ENCODE data around the gene TARS3.

Gene TARS3

DNA sequence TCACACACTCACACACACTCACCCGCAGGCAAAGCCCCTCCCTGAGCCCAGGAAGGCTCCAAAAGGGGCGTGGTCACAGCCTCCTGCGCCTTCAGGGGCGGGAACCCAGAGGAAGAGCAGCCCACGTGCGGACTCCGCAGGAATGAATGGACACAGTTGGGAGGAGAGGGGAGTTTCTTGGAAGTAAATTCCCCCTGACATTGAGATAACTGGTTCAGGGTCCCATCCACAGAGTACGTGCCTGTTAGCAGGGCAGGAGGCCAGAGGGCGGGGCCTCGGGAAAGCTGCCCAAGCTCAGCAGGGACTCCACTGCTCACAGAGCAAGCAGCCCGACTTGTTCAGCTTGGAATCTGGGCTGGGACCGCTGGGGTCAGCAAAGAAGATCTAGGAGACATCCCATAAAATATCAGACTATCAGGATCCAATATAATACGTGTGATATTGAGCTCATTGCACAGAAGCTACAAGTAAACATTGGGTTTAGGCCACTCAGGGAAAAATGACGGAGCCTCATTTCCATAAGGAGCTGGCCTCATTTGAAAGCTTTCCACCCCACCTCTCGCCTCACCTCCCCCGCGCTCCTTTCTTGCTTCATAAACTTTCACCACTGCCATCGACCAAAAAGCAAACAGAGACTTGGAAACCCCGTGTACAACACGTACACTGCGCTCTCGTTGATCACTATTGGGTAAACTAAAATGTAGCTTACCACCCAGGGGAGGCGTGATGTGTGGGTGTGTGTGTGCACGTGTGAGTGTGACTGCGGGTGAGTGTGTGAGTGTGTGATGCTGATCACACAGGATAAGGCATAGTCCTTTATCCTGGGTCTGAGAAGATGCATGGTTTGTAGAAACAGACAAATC is 108.1 kb downstream of the TARS3 start:
- no peak for ATAC-seq
- TF ChIP-seq ARNTL (CRISPR knock-in tag; IDR thresholded peaks at IDR 0.05; ENCODE audit: borderline replicate concordance, low read depth), result no peak
- no peak for TF ChIP-seq ZFP30 (CRISPR knock-in tag; IDR thresholded peaks at IDR 0.05)
- no peak for TF ChIP-seq ZNF70 (CRISPR knock-in tag; IDR thresholded peaks at IDR 0.05)
- TF ChIP-seq, protein P1, sequence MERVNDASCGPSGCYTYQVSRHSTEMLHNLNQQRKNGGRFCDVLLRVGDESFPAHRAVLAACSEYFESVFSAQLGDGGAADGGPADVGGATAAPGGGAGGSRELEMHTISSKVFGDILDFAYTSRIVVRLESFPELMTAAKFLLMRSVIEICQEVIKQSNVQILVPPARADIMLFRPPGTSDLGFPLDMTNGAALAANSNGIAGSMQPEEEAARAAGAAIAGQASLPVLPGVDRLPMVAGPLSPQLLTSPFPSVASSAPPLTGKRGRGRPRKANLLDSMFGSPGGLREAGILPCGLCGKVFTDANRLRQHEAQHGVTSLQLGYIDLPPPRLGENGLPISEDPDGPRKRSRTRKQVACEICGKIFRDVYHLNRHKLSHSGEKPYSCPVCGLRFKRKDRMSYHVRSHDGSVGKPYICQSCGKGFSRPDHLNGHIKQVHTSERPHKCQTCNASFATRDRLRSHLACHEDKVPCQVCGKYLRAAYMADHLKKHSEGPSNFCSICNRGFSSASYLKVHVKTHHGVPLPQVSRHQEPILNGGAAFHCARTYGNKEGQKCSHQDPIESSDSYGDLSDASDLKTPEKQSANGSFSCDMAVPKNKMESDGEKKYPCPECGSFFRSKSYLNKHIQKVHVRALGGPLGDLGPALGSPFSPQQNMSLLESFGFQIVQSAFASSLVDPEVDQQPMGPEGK (CRISPR knock-in tag; IDR thresholded peaks at IDR 0.05; ENCODE audit: borderline replicate concordance), result no peak
- no peak for TF ChIP-seq TOX (CRISPR knock-in tag; IDR thresholded peaks at IDR 0.05; ENCODE audit: borderline replicate concordance)
- TF ChIP-seq ESRRG (CRISPR knock-in tag; IDR thresholded peaks at IDR 0.05), result no peak
- TF ChIP-seq OSR1 (CRISPR knock-in tag; IDR thresholded peaks at IDR 0.05), result no peak
- TF ChIP-seq, protein P2, sequence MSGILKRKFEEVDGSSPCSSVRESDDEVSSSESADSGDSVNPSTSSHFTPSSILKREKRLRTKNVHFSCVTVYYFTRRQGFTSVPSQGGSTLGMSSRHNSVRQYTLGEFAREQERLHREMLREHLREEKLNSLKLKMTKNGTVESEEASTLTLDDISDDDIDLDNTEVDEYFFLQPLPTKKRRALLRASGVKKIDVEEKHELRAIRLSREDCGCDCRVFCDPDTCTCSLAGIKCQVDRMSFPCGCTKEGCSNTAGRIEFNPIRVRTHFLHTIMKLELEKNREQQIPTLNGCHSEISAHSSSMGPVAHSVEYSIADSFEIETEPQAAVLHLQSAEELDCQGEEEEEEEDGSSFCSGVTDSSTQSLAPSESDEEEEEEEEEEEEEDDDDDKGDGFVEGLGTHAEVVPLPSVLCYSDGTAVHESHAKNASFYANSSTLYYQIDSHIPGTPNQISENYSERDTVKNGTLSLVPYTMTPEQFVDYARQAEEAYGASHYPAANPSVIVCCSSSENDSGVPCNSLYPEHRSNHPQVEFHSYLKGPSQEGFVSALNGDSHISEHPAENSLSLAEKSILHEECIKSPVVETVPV (CRISPR knock-in tag; IDR thresholded peaks at IDR 0.05), result no peak
- TF ChIP-seq BACH2 (CRISPR knock-in tag; IDR thresholded peaks at IDR 0.05; ENCODE audit: borderline replicate concordance), result no peak
- no peak for TF ChIP-seq GLIS3 (CRISPR knock-in tag; IDR thresholded peaks at IDR 0.05)
- TF ChIP-seq TCF4 (CRISPR knock-in tag; IDR thresholded peaks at IDR 0.05; ENCODE audit: borderline replicate concordance), result no peak
- TF ChIP-seq, protein P3, sequence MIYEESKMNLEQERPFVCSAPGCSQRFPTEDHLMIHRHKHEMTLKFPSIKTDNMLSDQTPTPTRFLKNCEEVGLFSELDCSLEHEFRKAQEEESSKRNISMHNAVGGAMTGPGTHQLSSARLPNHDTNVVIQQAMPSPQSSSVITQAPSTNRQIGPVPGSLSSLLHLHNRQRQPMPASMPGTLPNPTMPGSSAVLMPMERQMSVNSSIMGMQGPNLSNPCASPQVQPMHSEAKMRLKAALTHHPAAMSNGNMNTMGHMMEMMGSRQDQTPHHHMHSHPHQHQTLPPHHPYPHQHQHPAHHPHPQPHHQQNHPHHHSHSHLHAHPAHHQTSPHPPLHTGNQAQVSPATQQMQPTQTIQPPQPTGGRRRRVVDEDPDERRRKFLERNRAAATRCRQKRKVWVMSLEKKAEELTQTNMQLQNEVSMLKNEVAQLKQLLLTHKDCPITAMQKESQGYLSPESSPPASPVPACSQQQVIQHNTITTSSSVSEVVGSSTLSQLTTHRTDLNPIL (CRISPR knock-in tag; IDR thresholded peaks at IDR 0.05; ENCODE audit: low read depth), result no peak
- TF ChIP-seq ZNF565 (CRISPR knock-in tag; conservative IDR thresholded peaks at IDR 0.05; ENCODE audit: low read depth), result no peak
- no peak for TF ChIP-seq CSDC2 (CRISPR knock-in tag; IDR thresholded peaks at IDR 0.05)
- TF ChIP-seq ISL1 (CRISPR knock-in tag; IDR thresholded peaks at IDR 0.05), result no peak

DNA sequence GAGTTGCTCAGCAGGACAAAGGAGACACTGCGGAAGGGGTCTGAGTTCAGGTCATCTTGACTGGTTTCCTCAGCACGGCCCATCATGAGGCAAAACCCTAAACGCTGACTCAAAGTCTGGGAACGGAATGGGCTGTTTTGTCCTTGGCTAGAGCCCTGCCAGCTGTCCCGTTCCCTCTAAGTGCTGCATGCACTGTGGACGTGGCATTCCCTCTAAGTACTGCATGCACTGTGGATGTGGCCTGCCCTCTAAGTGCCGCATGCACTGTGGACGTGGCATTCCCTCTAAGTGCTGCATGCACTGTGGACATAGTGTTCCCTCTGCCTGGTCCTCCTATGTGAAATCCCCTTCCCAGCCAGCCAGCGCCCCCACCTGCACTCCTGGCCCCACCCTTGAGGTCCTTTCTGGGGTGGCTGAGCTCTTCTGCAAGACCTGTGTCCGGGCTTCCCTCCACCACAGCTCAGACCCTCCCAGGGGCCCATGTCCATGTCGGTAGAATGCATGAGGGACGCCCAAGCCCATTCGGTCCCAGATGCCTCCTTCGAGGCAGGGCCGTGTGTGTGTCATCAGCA is 108.8 kb downstream of the TARS3 start:
- TF ChIP-seq ARNTL (CRISPR knock-in tag; IDR thresholded peaks at IDR 0.05; ENCODE audit: borderline replicate concordance, low read depth) (no peak), GLIS3 (CRISPR knock-in tag; IDR thresholded peaks at IDR 0.05) (no peak), ZNF8 (CRISPR knock-in tag; IDR thresholded peaks at IDR 0.05) (no peak), PPARA (CRISPR knock-in tag; IDR thresholded peaks at IDR 0.05; ENCODE audit: borderline replicate concordance) (no peak), ZNF565 (CRISPR knock-in tag; conservative IDR thresholded peaks at IDR 0.05; ENCODE audit: low read depth) (no peak), ZFP3 (CRISPR knock-in tag; IDR thresholded peaks at IDR 0.05) (no peak), ZNF70 (CRISPR knock-in tag; IDR thresholded peaks at IDR 0.05) (no peak), ESRRG (CRISPR knock-in tag; IDR thresholded peaks at IDR 0.05) (no peak), TCF4 (CRISPR knock-in tag; IDR thresholded peaks at IDR 0.05; ENCODE audit: borderline replicate concordance) (no peak)
- TF ChIP-seq, protein P3 (CRISPR knock-in tag; IDR thresholded peaks at IDR 0.05; ENCODE audit: low read depth), result no peak
- TF ChIP-seq, protein P1 (CRISPR knock-in tag; IDR thresholded peaks at IDR 0.05; ENCODE audit: borderline replicate concordance), result no peak
- no peak for ATAC-seq

DNA sequence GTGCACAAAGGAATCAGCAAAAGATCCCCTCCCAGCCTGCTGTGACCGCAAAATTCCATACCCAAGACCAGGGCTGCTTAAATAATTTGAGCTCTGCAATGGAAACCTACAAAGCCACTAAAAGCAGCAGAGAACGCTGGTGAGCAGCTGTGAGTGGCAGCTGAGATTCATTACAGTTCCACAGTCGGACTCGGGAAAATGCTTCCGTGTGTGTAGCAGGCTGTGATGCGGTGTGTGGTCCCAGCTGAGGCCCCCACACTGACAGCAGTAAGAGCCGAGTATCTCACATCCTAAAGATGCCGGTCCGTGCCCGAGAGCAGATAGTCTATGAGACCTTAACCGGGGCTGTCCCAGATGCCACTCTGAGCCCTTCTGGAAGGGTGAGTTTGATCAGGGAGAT is 109.5 kb downstream of the TARS3 start:
- ATAC-seq, result no peak
- TF ChIP-seq CSDC2 (CRISPR knock-in tag; IDR thresholded peaks at IDR 0.05) (no peak), TCF4 (CRISPR knock-in tag; IDR thresholded peaks at IDR 0.05; ENCODE audit: borderline replicate concordance) (no peak), ARNTL (CRISPR knock-in tag; IDR thresholded peaks at IDR 0.05; ENCODE audit: borderline replicate concordance, low read depth) (no peak), TOX (CRISPR knock-in tag; IDR thresholded peaks at IDR 0.05; ENCODE audit: borderline replicate concordance) (no peak), ISL1 (CRISPR knock-in tag; IDR thresholded peaks at IDR 0.05) (no peak), ZNF565 (CRISPR knock-in tag; conservative IDR thresholded peaks at IDR 0.05; ENCODE audit: low read depth) (no peak), OSR1 (CRISPR knock-in tag; IDR thresholded peaks at IDR 0.05) (no peak), ZFP30 (CRISPR knock-in tag; IDR thresholded peaks at IDR 0.05) (no peak), ZNF70 (CRISPR knock-in tag; IDR thresholded peaks at IDR 0.05) (no peak), RARB (CRISPR knock-in tag; IDR thresholded peaks at IDR 0.05) (no peak), ZFP3 (CRISPR knock-in tag; IDR thresholded peaks at IDR 0.05) (no peak)
- TF ChIP-seq, protein P2 (CRISPR knock-in tag; IDR thresholded peaks at IDR 0.05), result no peak
